ENCODE data around the gene OPHN1.

DNA sequence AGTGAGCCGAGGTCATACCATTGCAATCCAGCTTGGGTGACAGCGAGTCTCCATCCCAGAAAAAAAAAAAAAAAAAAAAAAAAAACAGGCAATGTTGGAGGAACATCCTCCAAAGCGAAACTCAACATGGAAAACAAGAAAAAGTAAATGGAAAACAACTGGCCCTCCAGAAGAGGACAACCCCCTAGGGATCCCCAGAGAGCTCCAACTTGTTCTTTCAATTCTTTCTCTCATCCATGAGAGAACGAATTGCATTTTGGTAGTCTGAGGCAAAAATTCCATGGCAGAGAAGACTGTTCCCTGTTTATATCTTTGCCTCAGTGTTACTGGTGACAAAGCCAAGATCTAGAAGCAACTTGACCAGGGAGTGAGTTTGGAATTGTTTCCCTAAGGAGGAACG lies 49.8 kb downstream of the OPHN1 start:
- TF ChIP-seq CTCF (conservative IDR thresholded peaks at IDR 0.05; ENCODE audit: low read depth, low read length) (no peak), EZH2 (IDR thresholded peaks at IDR 0.05; ENCODE audit: borderline replicate concordance, low read depth, low read length, poor library complexity, severe bottlenecking) (no peak)

All from A673 (cell line).